Ramos (cell line): ENCODE results near the gene PDCD1.

Experiments used
- in situ Hi-C: fragments of 300-500 bp; cut with MboI; formaldehyde crosslinking; loops from one replicate; pipeline ENCODE4 v1.14.3; 2022; ENCODE audit warnings: low sequenced_read_pairs; ENCODE audit not compliant: unreplicated experiment

The PDCD1 gene

GRCh38 chr2:241895712-241896641 lies 37.3 kb upstream of the PDCD1 start:
- in situ Hi-C loops = no loop called here

DNA sequence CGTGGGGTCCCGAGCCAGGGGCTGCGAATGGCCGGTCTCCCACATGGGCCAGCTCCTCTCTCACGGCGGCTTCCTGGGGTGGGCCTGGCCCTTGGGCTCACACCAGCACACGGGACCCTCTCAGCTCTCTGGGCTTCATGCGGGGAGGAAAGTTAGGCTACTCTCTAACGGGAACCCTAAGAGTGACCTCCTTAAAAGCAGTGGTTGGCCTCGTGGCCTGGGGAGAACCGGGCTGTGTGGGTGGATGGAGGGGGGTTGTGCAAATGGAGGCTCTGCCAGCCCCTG lies 36.7 kb upstream of the PDCD1 start:
- in situ Hi-C loops = no loop called here

GRCh38 chr2:241894681-241895426 lies 36.2 kb upstream of the PDCD1 start:
- in situ Hi-C loops = no loop called here

- in situ Hi-C loops = no loop called here
These were observed 35.5 kb upstream of the PDCD1 start for GRCh38 chr2:241894056-241894641.

- in situ Hi-C loops = no loop called here
These were observed 34.6 kb upstream of the PDCD1 start for GRCh38 chr2:241893265-241893664.

- in situ Hi-C loops = no loop called here
These were observed 33.8 kb upstream of the PDCD1 start for GRCh38 chr2:241892299-241893137.

GRCh38 chr2:241891988-241892298 lies 33.2 kb upstream of the PDCD1 start:
- in situ Hi-C loops = no loop called here

- in situ Hi-C loops = no loop called here
These were observed 32.8 kb upstream of the PDCD1 start for GRCh38 chr2:241891315-241891987.

DNA sequence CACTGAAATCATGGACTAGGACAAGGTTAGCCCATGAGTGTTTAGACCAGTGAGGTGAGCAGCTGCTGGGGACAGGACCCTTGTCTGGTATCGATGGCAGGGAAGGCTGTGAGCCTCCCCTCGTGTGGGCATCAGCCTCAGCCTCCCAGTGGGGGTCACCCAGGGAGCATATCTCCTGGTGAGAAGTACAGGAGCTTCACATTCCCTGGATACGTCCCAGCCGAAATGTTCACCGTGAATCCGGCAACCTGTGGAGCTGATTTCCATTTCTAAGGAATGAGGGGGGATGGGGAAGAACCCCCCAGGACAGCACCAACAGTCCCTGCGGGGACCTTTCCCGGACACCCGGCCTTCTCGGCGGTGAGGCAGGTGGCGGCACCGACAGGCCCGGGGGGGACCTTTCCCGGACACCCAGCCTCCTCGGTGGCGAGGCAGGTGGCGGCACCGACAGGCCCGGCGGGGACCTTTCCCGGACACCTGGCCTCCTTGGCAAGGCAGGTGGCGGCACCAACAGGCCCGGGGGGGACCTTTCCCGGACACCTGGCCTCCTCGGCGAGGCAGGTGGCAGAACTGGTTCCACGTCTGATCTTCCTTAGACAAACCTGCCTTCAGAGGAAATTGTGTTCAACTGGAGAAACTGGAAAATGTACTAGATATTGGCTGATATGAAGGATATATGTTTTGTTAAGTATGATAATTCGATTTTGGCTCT lies 32.0 kb upstream of the PDCD1 start:
- in situ Hi-C loops = no loop called here

GRCh38 chr2:241888641-241889040 lies 29.9 kb upstream of the PDCD1 start:
- in situ Hi-C loops = no loop called here

- in situ Hi-C loops = no loop called here
These were observed 29.3 kb upstream of the PDCD1 start for GRCh38 chr2:241887806-241888522.

DNA sequence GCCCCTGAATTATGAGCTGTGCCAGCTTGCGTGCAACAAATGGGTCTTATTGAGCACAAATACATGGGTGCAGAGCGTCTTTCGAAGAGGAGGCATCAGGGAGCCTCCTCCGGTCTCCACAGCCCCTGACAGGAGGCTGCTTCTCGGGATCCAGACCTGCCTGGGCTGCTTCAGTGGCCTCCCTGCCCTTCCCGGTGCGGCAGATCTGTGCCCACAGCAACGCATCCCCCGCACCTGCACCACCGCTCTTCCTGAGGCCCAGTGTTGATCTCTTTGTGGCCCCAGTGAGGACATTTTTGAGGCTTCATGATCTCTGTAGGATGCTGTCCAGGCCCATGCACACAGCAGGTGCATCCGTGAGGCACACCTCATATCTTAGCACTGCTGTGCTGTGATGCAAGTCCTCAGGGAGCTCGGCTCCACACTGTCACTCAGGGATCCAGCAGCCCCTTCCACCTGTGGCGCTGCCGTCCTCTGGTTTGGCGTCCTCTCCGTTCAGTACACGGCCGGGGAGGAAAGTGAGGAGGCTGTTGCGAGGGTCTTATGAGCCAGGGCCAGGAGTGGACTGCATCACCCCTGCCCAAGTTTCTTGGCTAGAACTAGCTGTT lies 28.2 kb upstream of the PDCD1 start:
- in situ Hi-C loops = no loop called here

DNA sequence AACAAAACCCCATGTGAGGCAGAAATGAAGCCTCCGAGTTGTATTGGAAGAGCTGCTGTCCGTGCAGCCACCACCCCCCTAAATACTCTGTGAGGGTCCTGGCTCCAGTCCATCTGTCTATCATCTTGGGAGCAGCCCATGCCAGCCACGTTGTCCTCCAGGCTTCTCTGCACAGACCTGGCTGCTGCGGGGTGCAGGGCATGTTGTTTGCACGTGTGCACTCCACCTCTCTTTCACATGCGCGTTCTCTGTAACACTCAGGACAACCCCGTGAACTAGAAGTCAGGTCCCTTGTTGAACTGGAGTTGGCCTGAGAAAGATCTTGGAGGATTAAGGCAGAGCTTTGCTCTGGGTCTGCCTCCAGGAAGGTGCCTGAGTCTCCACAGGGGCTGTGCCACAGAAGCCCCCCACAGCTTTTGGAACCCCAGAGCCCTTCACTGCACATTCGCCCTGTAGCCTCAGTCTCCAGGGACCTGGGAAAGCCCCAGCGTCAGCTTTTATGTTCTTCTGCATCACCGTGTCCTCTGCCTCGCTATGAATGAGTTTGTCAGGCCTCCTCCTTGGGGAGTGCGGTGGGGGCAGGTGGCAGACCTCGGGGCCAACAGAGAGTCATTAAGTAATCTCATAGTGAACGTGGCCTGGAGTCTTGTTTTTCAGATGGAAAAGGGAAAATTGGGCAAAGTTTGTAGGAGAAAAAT lies 27.4 kb upstream of the PDCD1 start:
- in situ Hi-C loops = no loop called here

DNA sequence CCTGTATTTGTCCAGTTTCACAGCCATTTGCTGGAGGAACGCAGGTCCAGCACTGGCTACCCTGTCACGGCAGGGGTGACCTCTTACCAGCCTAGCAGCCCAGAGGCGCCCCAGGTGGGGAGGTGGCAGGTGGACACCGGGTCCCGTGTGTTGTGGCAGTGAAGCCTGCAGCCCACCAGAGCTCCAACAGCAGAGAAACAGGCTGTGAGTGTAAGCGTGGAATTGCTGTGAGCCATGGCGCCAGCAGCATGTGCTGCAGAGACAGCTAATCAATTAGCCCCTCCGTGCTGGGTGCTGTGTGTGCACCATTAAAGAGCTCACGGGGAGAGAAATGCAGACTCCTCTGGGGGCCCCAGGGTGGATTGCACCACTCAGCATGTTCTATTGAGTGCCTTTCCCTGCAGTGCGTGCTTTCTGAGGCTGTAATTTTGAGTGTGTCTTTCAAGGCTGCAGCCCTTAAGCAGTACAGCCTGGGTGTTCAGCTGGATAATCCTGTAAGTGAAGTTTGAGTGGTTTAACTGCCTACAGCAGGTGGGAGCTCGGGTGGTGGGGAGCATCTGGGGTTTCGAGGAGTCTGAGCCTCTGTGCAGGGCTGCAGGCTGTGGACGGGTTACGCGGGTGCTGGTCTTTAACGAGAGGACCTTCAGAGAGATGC lies 26.7 kb upstream of the PDCD1 start:
- in situ Hi-C loops = no loop called here

GRCh38 chr2:241884951-241885290 lies 26.2 kb upstream of the PDCD1 start:
- in situ Hi-C loops = no loop called here

- in situ Hi-C loops = no loop called here
These were observed 23.5 kb upstream of the PDCD1 start for GRCh38 chr2:241882091-241882625.
